Spleen (tissue), 11 donors: ENCODE data around the gene CNKSR2. TPM values are rescaled to one million over a fixed set of nuclear protein-coding genes. Genes with fewer than 3 reads are reported as not detected.
"Not testable (repeated sequence)": the region's sequence is repeated elsewhere in the genome, so short reads cannot be mapped to it uniquely, and the experiment has no call there.

Experiments used
- DNase-seq: peaks from one replicate; pipeline ENCODE4 v3.0.0-alpha.2; 2020
- H3K27ac ChIP-seq, 8 donors: fragments of 200-600 bp; sonication (generic) in 7 of 8; 1 replicate in 4 of 8; 2 replicates in 4 of 8; pipeline versions ENCODE4 v1.5.0 to v1.8.0; 2016 to 2021; ENCODE audit warnings: inconsistent platforms in 4 of 8, mild to moderate bottlenecking in 4 of 8, moderate library complexity in 1 of 8
- H3K27me3 ChIP-seq, 7 donors: fragments of 200-600 bp; sonication (generic) in 6 of 7; replicated peaks in 1 of 7; 1 replicate in 4 of 7; 2 replicates in 3 of 7; pipeline versions ENCODE4 v1.5.0 to v1.8.0; 2016 to 2021; ENCODE audit warnings: inconsistent platforms in 3 of 7, mild to moderate bottlenecking in 1 of 7
- H3K36me3 ChIP-seq, 6 donors: fragments of 200-600 bp; sonication (generic) in 5 of 6; 1 replicate in 4 of 6; 2 replicates in 2 of 6; pipeline versions ENCODE4 v1.5.0 to v1.8.0; 2016 to 2021; ENCODE audit warnings: inconsistent platforms in 2 of 6
- H3K4me1 ChIP-seq, 6 donors: fragments of 200-600 bp; sonication (generic) in 5 of 6; 1 replicate in 3 of 6; 2 replicates in 3 of 6; pipeline versions ENCODE4 v1.5.0 to v1.8.0; 2016 to 2021; ENCODE audit warnings: inconsistent platforms in 3 of 6
- H3K4me3 ChIP-seq, 8 donors: fragments of 200-600 bp; sonication (generic) in 7 of 8; 1 replicate in 4 of 8; 2 replicates in 4 of 8; pipeline versions ENCODE4 v1.5.0 to v1.8.0; 2016 to 2021; ENCODE audit warnings: inconsistent platforms in 4 of 8, mild to moderate bottlenecking in 4 of 8, moderate library complexity in 2 of 8
- H3K9me3 ChIP-seq, 8 donors: fragments of 200-600 bp; sonication (generic) in 7 of 8; 1 replicate in 4 of 8; 2 replicates in 4 of 8; pipeline versions ENCODE4 v1.5.0 to v1.8.0; 2016 to 2021; ENCODE audit warnings: inconsistent platforms in 4 of 8
- POLR2A ChIP-seq, 3 donors: fragments of 450-650 bp; IDR thresholded peaks; one replicate each; pipeline ENCODE4 v1.5.1; 2017; ENCODE audit warnings: antibody characterized with exemption in 3 of 3, mild to moderate bottlenecking in 1 of 3
- POLR2AphosphoS5 ChIP-seq, 3 donors: sonication (generic); formaldehyde crosslinking; IDR thresholded peaks; one replicate each; pipeline ENCODE4 v1.5.1; 2017; ENCODE audit warnings: antibody characterized with exemption in 3 of 3
- WGBS, 5 donors: extraction: QIAGEN DNeasy Blood & Tissue Kit in 3 of 5; methylation state at CpG; one replicate each; pipeline versions ENCODE4 v1.1.5 to v1.1.7; 2013 to 2018; 5-methylcytosine and 5-hydroxymethylcytosine counted together
- intact Hi-C: fragments of 100-400 bp; cut with DNase I; formaldehyde crosslinking; loops from one replicate; pipeline ENCODE4 v1.15.0; 2023; ENCODE audit warnings: low total_unique reads
- polyA plus RNA-seq, 3 donors: library from polyadenylated mRNA; stranded (reverse); fragments of 200-250 nt; gene quantifications; one replicate each; pipeline ENCODE4 v1.2.1, GENCODE V29; 2013
- total RNA-seq, 7 donors: library from RNA; depleted of rRNA in 3 of 7; stranded (reverse); fragments of >200 nt in 3 of 7; fragmentation: NEBNext Ultra II Directional in 4 of 7; extraction: Animal tissue kit (Norgen Biotek cat#: 25700) in 4 of 7; gene quantifications; one replicate each; pipeline versions ENCODE4 v1.1.0 to v1.2.1, GENCODE V29; 2016 to 2021
- TF ChIP-seq, protein P1 (sequence below), 11 experiments: fragments of 200-600 bp in 7 of 11; fragments of 450-650 bp in 4 of 11; sonication (generic) in 4 of 11; IDR thresholded peaks in 8 of 11; conservative IDR thresholded peaks in 3 of 11; 1 replicate in 7 of 11; 2 replicates in 4 of 11; pipeline versions ENCODE4 v1.4.0 to v1.8.0; 2016 to 2021; ENCODE audit warnings: antibody characterized with exemption in 11 of 11, inconsistent platforms in 4 of 11, mild to moderate bottlenecking in 1 of 11
- donor health status: healthy with polysubstance abuse.
- donor health status: DM: no; HTN: no; CAD: no; lungs with moderate emphysema.
- donor health status: DM: no; HTN: no; CAD: no.
- donor health status: Bipolar disorder and iron deficiency.
- donor health status: healthy.
- donor health status: DM: no; HTN: no; CAD: no.
- donor health status: DM: yes; HTN: yes; CAD: no.

Gene CNKSR2
- total and polyA plus RNA-seq, 10 donors, result 1.6 to 16.8 (median 6.0) TPM

DNA sequence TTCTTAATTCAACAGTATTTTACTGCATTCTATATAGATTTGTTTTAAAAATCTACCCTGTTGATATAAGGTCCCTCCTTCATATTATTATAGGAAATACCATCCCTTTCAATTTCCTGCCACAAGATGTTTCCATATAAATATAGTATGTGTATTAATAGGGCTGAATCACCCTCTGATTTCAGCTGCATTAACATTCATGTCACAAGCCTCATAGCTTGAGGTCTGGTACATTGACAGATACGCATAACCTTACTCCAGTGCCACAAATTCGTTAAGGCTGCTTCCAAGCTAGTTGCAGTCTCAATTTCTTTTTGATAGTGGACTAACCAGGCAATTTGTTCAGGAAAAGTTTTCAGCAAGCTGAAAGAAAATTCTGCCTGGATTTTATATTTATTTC is 155.6 kb downstream of the CNKSR2 start:
- 63 to 100% (median 79%) methylated on average over 2 of the region's 2 CpGs for WGBS, 5 donors
- DNase-seq, result no peak
- Histone ChIP-seq H3K36me3 (no peaks in the 10 kb centered on the region), H3K4me1 (no peaks in the 10 kb centered on the region), H3K27me3 (no peaks in the 10 kb centered on the region), H3K9me3 (peaks cover 0 to 2% (median 0%) of the 10 kb centered on the region in 8 donors), H3K4me3 (no peak overlapping the region), H3K27ac (no peak overlapping the region)
- TF ChIP-seq POLR2A (IDR thresholded peaks at IDR 0.05) (no peak), POLR2AphosphoS5 (IDR thresholded peaks at IDR 0.05) (no peak)
- TF ChIP-seq, protein P1, sequence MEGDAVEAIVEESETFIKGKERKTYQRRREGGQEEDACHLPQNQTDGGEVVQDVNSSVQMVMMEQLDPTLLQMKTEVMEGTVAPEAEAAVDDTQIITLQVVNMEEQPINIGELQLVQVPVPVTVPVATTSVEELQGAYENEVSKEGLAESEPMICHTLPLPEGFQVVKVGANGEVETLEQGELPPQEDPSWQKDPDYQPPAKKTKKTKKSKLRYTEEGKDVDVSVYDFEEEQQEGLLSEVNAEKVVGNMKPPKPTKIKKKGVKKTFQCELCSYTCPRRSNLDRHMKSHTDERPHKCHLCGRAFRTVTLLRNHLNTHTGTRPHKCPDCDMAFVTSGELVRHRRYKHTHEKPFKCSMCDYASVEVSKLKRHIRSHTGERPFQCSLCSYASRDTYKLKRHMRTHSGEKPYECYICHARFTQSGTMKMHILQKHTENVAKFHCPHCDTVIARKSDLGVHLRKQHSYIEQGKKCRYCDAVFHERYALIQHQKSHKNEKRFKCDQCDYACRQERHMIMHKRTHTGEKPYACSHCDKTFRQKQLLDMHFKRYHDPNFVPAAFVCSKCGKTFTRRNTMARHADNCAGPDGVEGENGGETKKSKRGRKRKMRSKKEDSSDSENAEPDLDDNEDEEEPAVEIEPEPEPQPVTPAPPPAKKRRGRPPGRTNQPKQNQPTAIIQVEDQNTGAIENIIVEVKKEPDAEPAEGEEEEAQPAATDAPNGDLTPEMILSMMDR (IDR thresholded peaks at IDR 0.05 in 8 of 11, conservative IDR thresholded peaks at IDR 0.05 in 3 of 11), result no peak
- intact Hi-C loops, result no loop called here

- H3K9me3 ChIP-seq, H3K27me3 ChIP-seq, H3K4me3 ChIP-seq, H3K4me1 ChIP-seq, H3K36me3 ChIP-seq, H3K27ac ChIP-seq, intact Hi-C loops: not testable (repeated sequence)
- DNase-seq, result peak; percentile 53
- 79 to 97% (median 89%) methylated on average over 4 to 10 of the region's 10 CpGs for WGBS, 5 donors
Measured at GRCh38 chrX:21544642-21545041, 170.4 kb downstream of the CNKSR2 start.

DNA sequence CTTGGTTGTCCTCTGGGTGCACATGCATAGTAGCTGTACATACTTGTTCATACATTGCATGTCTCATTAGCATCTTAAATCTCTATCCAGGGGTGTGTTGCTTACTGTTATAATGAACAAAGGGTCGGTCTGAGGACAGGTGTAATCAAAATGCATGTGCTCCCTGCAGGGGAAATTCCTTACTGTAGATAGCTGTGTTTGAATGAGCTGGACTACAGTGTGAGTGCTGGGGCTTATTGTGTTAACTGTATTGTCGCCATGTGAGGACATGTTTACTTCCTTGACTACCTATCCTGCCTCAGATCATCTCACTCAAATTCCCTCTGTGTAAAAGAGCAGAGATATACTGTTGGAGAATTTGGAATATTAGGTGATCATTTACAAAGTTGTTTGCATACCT is 185.2 kb downstream of the CNKSR2 start:
- Histone ChIP-seq H3K27me3 (no peaks in the 10 kb centered on the region), H3K4me1 (no peaks in the 10 kb centered on the region)

DNA sequence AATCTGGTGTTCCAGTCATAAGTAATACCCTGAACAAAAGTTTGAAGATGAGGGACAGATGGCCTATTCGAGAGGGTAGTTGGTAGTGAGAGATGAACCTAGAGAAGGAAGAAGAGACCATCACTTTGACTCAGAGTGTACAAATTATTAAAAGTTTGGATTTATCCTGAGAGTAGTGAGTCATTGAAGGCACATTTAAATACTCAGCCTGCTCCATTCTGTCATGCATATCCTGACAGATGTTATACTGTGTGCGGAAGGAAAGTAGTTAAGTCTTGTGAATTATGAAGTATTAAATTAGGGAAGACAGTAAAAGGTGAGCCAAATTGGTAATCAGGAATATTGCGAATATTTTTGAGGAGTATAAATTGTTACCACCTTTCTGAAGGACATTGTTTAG is 190.8 kb downstream of the CNKSR2 start:
- no peaks in the 10 kb centered on the region for H3K36me3 ChIP-seq
- H3K9me3 ChIP-seq, result peaks cover 0 to 2% (median 0%) of the 10 kb centered on the region in 8 donors
- 79 to 95% (median 88%) methylated on average over 3 of the region's 3 CpGs for WGBS, 5 donors
- H3K4me3 ChIP-seq, result no peak overlapping the region
- intact Hi-C loops, result no loop called here
- DNase-seq, result no peak
- no peaks in the 10 kb centered on the region for H3K4me1 ChIP-seq
- no peak overlapping the region for H3K27ac ChIP-seq
- H3K27me3 ChIP-seq, result no peaks in the 10 kb centered on the region
- TF ChIP-seq POLR2AphosphoS5 (IDR thresholded peaks at IDR 0.05) (no peak), POLR2A (IDR thresholded peaks at IDR 0.05) (no peak)
- TF ChIP-seq, protein P1 (IDR thresholded peaks at IDR 0.05 in 8 of 11, conservative IDR thresholded peaks at IDR 0.05 in 3 of 11), result no peak

More for the DNA sequence above, 185.2 kb downstream of the CNKSR2 start:
- H3K9me3 ChIP-seq, result no peaks in the 10 kb centered on the region
- 56 to 85% (median 69%) methylated on average over 2 of the region's 2 CpGs for WGBS, 5 donors
- no peak overlapping the region for H3K4me3 ChIP-seq
- no peak for TF ChIP-seq POLR2A (IDR thresholded peaks at IDR 0.05)
- TF ChIP-seq, protein P1 (IDR thresholded peaks at IDR 0.05 in 8 of 11, conservative IDR thresholded peaks at IDR 0.05 in 3 of 11), result no peak
- TF ChIP-seq POLR2AphosphoS5 (IDR thresholded peaks at IDR 0.05), result no peak
- no peak overlapping the region for H3K27ac ChIP-seq
- no peak for DNase-seq
- intact Hi-C loops, result no loop called here
- no peaks in the 10 kb centered on the region for H3K36me3 ChIP-seq

DNA sequence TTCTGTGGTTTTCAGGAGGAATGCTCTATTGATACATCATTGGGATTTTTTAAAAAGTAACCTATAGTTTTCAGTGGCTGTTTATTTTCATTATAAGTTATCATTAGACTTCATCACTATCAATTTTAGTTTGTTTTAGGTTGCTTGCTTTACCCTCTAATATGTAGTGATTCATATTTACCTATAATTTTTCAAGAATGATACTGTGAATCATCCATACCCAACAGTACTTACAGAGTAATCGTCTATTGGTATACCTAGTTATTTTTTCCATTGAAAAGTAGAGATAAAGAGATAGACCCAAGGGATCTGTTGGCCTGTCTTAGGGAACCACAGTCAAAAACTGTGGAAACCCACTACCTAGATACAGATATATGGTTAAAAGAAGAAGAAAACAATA is 200.6 kb downstream of the CNKSR2 start:
- TF ChIP-seq, protein P1 (IDR thresholded peaks at IDR 0.05 in 8 of 11, conservative IDR thresholded peaks at IDR 0.05 in 3 of 11), result no peak
- TF ChIP-seq POLR2A (IDR thresholded peaks at IDR 0.05) (no peak), POLR2AphosphoS5 (IDR thresholded peaks at IDR 0.05) (no peak)
- intact Hi-C loops, result no loop called here
- no peak for DNase-seq
- H3K4me3 ChIP-seq, result no peak overlapping the region
- H3K27me3 ChIP-seq, result no peaks in the 10 kb centered on the region
- 82 to 93% (median 84%) methylated on average over 1 of the region's 1 CpG for WGBS, 5 donors
- H3K9me3 ChIP-seq, result peaks cover 0 to 36% (median 10%) of the 10 kb centered on the region in 8 donors
- H3K36me3 ChIP-seq, result peaks cover 0 to 10% (median 0%) of the 10 kb centered on the region in 6 donors
- no peaks in the 10 kb centered on the region for H3K4me1 ChIP-seq
- no peak overlapping the region for H3K27ac ChIP-seq
